Effector memory CD8-positive, alpha-beta T cell (primary cell): ENCODE results near the gene EFL1.

Source experiments
- ATAC-seq: fragments of 150-1000 bp; cut with Tn5 transposase; replicated peaks from 2 replicates; pipeline ENCODE4 v1.10.0; 2021; ENCODE audit warnings: mild to moderate bottlenecking, moderate library complexity
- DNase-seq, 3 experiments: peaks; one replicate each; pipeline ENCODE4 v3.0.0; 2021
- H3K27ac Mint-ChIP-seq, 2 donors: one replicate each; pipeline ENCODE4 v1.8.0; 2022; ENCODE audit warnings: mild to moderate bottlenecking in 2 of 2, mixed read lengths in 2 of 2, moderate library complexity in 2 of 2
- H3K27me3 Mint-ChIP-seq, 2 donors: one replicate each; pipeline ENCODE4 v1.8.0; 2022; ENCODE audit warnings: mixed read lengths in 2 of 2
- H3K36me3 Mint-ChIP-seq: one replicate; pipeline ENCODE4 v1.8.0; 2022; ENCODE audit warnings: mild to moderate bottlenecking, moderate library complexity, mixed read lengths; ENCODE audit not compliant: insufficient read depth
- H3K4me1 Mint-ChIP-seq, 2 donors: one replicate each; pipeline ENCODE4 v1.8.0; 2022; ENCODE audit warnings: low read depth in 2 of 2, mixed read lengths in 2 of 2
- H3K4me3 Mint-ChIP-seq, 2 donors: one replicate each; pipeline ENCODE4 v1.8.0; 2022; ENCODE audit warnings: mild to moderate bottlenecking in 2 of 2, mixed read lengths in 2 of 2, moderate library complexity in 2 of 2
- H3K9me3 Mint-ChIP-seq, 2 donors: one replicate each; pipeline ENCODE4 v1.8.0; 2022; ENCODE audit warnings: mixed read lengths in 2 of 2

Gene EFL1

DNA sequence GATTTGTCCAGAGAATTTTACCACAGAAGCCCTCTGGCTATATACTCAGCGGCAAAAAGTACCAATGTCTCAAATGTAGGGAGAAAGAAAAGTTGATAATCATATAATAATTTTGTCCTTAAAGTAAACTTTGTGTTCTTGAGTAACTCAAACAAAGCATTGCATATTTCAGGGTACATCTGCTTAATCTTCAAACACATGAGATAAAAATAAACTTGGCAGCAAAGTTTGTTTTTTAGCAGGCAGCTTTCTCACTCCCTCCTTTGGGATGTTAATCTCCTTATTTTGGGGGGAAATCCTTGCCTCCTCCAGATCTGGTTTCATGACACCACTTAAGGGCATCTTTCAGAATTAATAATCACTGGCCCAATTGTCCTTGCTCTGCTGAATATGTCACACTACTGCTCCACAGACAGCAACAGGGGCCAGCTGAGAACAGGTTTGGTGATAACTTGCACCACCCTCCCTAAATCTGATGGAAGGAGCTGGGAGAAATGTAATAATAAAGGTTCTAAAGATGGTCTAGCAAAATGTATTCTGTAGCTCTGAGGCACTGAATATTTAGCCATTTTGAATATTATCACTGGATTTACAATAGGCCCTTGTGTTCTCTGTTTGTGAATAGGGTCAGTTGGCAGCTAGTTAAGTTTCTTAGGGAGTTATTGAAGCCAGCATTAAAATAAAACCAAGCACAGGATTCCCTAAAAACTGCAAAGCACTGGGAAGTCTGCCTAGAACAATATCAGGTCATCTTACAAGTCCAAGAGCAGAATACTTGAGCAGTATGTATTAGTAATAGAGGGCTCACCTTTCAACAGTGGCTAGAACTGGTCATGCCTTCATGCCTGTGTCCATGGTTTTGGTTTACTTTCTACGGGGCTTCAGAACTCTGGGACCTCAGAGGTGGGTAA, 79.2 kb downstream of the EFL1 start:
- H3K4me3 Mint-ChIP-seq = no peak overlapping the region
- DNase-seq (no peak), ATAC-seq (no peak)

DNA sequence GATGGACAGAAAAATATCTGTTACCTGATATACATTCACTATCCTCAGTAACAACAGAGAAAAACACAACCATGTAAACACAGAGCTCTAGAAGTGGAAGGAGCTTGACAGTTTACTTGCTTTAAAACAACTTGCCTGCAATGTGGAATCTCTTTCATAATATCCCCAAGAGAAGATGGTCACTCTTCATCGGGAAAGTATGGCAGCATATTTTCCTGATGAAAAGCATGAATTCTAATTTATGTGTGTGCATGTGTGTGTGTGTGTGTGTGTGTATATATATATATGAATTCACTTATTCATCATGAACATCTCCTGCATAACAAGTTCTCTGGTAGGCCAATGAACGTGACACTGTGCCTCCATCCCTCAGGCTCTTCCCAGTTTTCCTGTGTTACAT, 81.2 kb downstream of the EFL1 start:
- no peaks in the 10 kb centered on the region for H3K27me3 Mint-ChIP-seq
- no peaks in the 10 kb centered on the region for H3K9me3 Mint-ChIP-seq
- no peak overlapping the region for H3K4me3 Mint-ChIP-seq
- ATAC-seq (no peak), DNase-seq (no peak)
- peak overlapping the region in 1 of 2 donors; percentile 57 for H3K27ac Mint-ChIP-seq
- peaks cover 7% of the 10 kb centered on the region for H3K36me3 Mint-ChIP-seq
- H3K4me1 Mint-ChIP-seq = peaks cover 1 to 15% of the 10 kb centered on the region in 2 donors

More for the DNA sequence above, 79.2 kb downstream of the EFL1 start:
- H3K4me1 Mint-ChIP-seq = peaks cover 0 to under 1% of the 10 kb centered on the region in 2 donors
- H3K27ac Mint-ChIP-seq = no peak overlapping the region
- peaks cover 7% of the 10 kb centered on the region for H3K36me3 Mint-ChIP-seq
- no peaks in the 10 kb centered on the region for H3K9me3 Mint-ChIP-seq
- no peaks in the 10 kb centered on the region for H3K27me3 Mint-ChIP-seq

DNA sequence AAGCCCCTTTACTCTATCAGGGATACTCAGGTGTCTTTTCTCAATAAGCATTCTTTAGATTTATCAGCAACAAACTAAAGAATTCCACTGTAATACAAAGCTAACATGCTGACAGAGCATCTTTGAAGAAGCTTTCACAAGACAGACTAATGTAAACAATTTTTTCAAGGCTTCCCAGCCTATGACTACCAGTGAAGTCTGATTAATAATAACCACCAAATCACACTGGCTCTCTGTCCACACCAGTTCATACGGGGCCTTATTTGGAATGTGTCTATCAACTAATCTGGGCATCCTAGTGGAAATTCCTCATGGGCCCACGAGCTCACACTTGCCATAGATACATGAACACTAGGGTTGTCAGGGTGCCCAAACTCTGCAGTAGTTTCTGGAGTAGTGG, 84.5 kb downstream of the EFL1 start:
- DNase-seq (no peak), ATAC-seq (no peak)
- Mint-ChIP-seq H3K4me3 (no peak overlapping the region), H3K27ac (peak overlapping the region in 1 of 2 donors; percentile 27), H3K27me3 (no peaks in the 10 kb centered on the region), H3K36me3 (peaks cover 7% of the 10 kb centered on the region), H3K4me1 (peaks cover 1 to 15% of the 10 kb centered on the region in 2 donors), H3K9me3 (no peaks in the 10 kb centered on the region)

DNA sequence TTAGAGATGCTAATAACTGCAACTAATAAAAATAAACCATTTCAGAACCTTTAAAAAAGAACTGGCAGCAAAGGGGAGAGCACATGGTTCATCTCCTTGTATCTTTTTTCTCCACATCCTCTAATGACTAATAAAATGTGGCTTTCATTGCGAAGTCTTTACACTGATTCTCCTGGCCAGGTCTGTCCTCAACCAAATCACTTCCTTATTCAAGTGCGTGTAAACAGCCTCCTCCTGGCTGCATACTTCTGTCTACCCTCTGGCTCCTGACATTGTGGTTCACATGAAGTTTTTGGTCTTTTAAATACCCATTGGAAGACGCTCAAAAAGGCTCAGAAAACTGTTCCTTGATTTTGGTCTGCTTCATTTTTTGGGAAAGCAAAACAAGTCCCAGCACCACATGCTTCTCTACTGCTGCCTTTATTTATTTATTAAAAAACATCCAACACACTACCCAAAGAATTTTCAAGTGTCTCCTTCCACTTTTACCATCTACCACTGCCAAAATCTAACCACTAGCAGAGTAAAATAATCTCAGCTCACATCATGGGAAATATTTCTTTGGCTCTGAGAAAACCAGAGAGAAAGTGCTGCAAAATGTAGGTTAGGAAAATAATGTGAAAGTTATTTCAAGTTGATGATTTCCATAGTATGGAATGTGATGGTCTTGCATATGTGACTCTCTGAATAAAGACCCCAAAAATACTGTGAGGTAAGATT, 85.1 kb downstream of the EFL1 start:
- no peak for DNase-seq
- ATAC-seq = no peak
- Mint-ChIP-seq H3K4me1 (peaks cover 1 to 15% of the 10 kb centered on the region in 2 donors), H3K9me3 (no peaks in the 10 kb centered on the region), H3K27ac (peak overlapping the region in 1 of 2 donors; percentile 27), H3K36me3 (peaks cover 7% of the 10 kb centered on the region), H3K27me3 (no peaks in the 10 kb centered on the region), H3K4me3 (no peak overlapping the region)

DNA sequence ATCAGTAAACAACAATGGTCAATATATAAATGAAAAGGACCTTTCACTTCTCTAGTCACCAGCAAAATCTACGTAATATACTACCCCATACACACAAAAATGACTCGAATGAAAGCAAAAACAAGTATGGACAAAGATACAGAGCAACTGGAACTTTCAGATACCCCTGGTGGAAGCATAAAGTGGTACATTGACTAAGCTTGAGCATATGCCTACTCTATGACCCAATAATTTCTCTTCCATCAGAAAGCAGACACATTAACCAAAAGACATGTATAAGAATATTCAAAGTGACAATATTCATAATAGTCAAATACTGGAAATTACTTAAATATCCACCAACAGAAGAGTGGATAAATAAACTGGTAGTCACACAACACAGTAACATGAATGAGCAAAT, 86.0 kb downstream of the EFL1 start:
- no peak for ATAC-seq
- peaks cover under 1% of the 10 kb centered on the region for H3K36me3 Mint-ChIP-seq

DNA sequence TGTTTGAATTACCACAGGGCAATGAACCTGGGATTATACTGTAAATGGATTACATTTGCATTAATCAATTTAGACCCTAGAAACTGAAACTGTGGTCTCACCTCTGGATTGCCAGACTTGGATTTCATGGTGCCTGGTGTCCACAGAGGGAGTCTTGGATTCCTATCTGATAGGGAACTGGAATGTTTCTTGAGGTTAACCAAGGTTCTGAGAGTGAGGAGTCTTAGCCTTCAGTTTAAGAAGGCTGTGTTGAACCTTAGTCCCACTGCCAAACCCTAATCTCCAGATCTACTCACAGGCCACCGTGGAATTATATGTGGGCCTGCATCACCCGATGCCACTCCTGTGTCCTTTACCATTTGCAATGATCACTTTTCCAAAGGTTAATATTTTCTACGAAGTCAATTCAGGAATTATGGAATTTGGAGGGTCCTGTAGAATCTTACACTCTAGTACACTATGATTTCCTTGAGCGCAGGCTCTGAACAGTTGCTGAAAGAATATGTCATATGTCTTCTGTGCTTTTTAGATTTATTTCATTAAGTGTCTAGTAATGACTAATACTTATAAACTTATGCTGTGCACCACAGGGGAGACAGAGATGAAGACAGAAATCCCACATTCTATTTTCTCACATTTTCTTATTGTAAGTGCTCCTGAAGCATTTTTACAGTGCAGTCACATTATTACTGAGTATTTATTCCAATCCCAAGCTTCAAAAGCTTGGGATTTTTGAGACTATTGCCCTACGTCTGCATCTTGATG, 87.9 kb downstream of the EFL1 start:
- DNase-seq = no peak
- H3K27me3 Mint-ChIP-seq = no peaks in the 10 kb centered on the region
- no peaks in the 10 kb centered on the region for H3K36me3 Mint-ChIP-seq
- H3K27ac Mint-ChIP-seq = no peak overlapping the region
- no peaks in the 10 kb centered on the region for H3K9me3 Mint-ChIP-seq
- ATAC-seq = no peak
- peaks cover 1 to 15% of the 10 kb centered on the region in 2 donors for H3K4me1 Mint-ChIP-seq
- H3K4me3 Mint-ChIP-seq = no peak overlapping the region

More for the DNA sequence above, 86.0 kb downstream of the EFL1 start:
- H3K27me3 Mint-ChIP-seq = no peaks in the 10 kb centered on the region
- H3K4me1 Mint-ChIP-seq = peaks cover 1 to 15% of the 10 kb centered on the region in 2 donors
- DNase-seq = no peak
- no peak overlapping the region for H3K4me3 Mint-ChIP-seq
- no peak overlapping the region for H3K27ac Mint-ChIP-seq
- no peaks in the 10 kb centered on the region for H3K9me3 Mint-ChIP-seq

DNA sequence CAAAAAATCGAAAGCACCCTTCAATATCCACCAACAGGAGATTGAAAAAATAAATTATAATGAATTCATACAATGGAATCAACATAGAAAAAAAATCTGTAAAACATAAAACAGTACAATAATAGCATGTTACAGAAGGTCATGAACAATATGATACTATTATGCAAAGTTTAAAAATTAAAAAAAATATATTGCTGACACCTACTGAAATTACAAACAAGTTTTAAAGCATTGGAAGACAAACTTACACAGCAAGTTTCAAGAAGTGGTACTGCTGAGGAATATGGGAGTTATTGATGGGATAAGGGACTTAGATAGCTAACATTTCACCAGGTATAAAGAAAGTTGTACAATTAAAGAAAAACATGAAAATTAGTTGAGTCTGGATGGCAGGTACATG, 89.4 kb downstream of the EFL1 start:
- H3K4me3 Mint-ChIP-seq = no peak overlapping the region
- H3K4me1 Mint-ChIP-seq = peaks cover 1 to 12% of the 10 kb centered on the region in 2 donors
- H3K36me3 Mint-ChIP-seq = no peaks in the 10 kb centered on the region
- no peaks in the 10 kb centered on the region for H3K27me3 Mint-ChIP-seq
- H3K27ac Mint-ChIP-seq = no peak overlapping the region
- DNase-seq = no peak
- ATAC-seq = no peak
- H3K9me3 Mint-ChIP-seq = no peaks in the 10 kb centered on the region

DNA sequence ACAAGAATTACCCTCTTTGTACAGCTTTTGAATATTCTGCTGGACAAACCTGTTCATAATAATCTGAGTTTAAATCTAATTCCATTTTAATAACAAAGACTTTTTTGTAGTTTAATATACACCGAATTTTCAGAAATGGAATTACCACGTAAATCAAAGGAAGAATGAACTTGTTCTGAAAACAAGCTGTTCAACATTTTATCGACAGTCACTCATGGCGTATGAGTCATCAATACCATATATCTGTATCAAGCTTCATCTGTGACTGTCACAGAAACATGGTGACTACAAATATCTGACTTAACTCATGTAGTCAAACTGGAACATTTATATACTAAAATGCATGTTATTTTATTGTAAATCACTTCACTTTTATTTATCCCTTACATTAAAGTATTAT, 90.0 kb downstream of the EFL1 start:
- H3K9me3 Mint-ChIP-seq = no peaks in the 10 kb centered on the region
- no peaks in the 10 kb centered on the region for H3K36me3 Mint-ChIP-seq
- no peak overlapping the region for H3K27ac Mint-ChIP-seq
- no peak overlapping the region for H3K4me3 Mint-ChIP-seq
- ATAC-seq (no peak), DNase-seq (no peak)
- H3K4me1 Mint-ChIP-seq = peaks cover 1 to 6% of the 10 kb centered on the region in 2 donors
- no peaks in the 10 kb centered on the region for H3K27me3 Mint-ChIP-seq

DNA sequence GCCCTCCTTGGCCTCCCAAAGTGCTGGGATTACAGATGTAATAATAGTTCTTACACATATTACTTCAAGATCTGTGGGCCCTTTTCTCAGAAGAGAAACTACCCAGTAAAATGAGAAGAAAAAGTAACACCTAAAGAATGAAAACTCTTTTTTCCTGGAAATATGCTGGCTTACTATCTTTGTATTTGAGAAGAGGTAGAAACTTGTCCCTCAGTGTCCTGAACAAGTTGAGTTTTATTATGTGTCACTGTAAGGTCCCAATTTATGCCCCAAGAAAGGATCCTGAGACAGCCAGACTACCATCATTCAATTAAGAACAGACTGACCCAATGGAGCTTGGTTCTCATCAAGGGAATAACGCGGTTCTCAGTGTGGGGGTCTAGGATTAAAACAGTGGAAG, 93.8 kb downstream of the EFL1 start:
- Mint-ChIP-seq H3K4me1 (peaks cover 0 to 2% of the 10 kb centered on the region in 2 donors), H3K9me3 (no peaks in the 10 kb centered on the region), H3K27me3 (no peaks in the 10 kb centered on the region), H3K36me3 (no peaks in the 10 kb centered on the region), H3K27ac (no peak overlapping the region), H3K4me3 (no peak overlapping the region)
- no peak for DNase-seq
- ATAC-seq = no peak

DNA sequence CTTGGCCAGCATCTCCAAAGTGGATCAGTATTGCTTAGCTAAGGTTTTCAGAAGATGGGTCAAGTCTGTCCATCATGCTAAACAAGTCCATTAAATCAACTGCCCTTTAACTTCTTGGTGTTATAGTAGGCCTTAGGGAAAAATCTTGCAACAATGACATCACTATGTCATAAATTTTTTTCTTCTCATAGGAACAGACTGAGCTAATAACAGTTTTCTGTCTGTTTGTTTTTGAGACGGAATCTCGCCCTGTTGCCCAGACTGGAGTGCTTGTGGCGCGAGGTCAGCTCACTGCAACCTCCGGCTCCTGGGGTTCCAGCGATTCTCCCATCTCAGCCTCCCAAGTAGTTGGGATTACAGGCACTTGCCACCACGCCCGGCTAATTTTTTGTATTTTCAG, 94.2 kb downstream of the EFL1 start:
- peaks cover 0 to 2% of the 10 kb centered on the region in 2 donors for H3K4me1 Mint-ChIP-seq
- no peak overlapping the region for H3K27ac Mint-ChIP-seq
- DNase-seq (no peak), ATAC-seq (no peak)
- no peaks in the 10 kb centered on the region for H3K36me3 Mint-ChIP-seq
- H3K9me3 Mint-ChIP-seq = no peaks in the 10 kb centered on the region
- H3K4me3 Mint-ChIP-seq = no peak overlapping the region
- H3K27me3 Mint-ChIP-seq = no peaks in the 10 kb centered on the region

DNA sequence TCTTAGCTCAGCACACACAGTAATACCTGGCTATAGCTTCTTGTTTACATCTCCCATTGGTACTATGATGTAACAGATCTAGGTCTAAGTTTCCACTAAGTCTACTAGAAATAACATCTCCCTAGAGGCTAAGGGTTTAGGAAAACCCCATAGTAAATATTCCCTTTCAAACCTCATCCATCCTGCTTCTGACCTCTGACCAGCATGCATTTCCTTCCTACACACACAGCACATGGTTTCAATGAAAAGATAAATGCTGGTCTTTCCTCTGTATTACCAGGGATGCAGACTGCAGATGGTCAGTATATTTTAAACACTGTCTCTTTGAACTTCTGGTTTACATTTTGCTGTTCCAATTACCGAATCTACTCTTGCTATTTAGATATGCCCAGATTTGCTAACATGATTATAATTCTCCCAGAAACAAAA, 96.6 kb downstream of the EFL1 start:
- peaks cover 1% of the 10 kb centered on the region for H3K36me3 Mint-ChIP-seq
- no peak for ATAC-seq
- no peak overlapping the region for H3K27ac Mint-ChIP-seq
- no peaks in the 10 kb centered on the region for H3K27me3 Mint-ChIP-seq
- no peak for DNase-seq
- H3K4me1 Mint-ChIP-seq = peaks cover 0 to 2% of the 10 kb centered on the region in 2 donors
- no peaks in the 10 kb centered on the region for H3K9me3 Mint-ChIP-seq
- no peak overlapping the region for H3K4me3 Mint-ChIP-seq

DNA sequence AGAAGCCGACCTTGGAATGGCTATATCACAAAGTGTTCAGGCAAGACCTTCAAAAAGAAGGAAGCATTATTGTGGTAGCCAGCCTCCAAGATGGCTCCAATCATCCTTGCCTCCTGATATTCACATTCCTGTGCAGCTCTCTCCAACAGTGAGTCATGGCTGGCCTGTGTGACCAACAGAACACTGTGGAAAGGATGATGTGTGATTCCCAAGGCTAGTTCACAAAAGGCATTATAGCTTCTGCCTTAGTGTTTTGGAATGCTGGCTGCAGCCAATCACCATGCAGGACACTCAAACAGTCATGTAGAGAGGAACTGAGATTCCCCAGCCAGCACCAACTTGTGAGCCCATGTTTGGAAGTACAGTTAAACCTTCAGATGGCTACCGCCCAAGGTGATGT, 102.6 kb downstream of the EFL1 start:
- DNase-seq (no peak), ATAC-seq (no peak)
- Mint-ChIP-seq H3K9me3 (no peaks in the 10 kb centered on the region), H3K4me1 (no peaks in the 10 kb centered on the region), H3K4me3 (no peak overlapping the region), H3K27ac (no peak overlapping the region), H3K36me3 (peaks cover 22% of the 10 kb centered on the region), H3K27me3 (no peaks in the 10 kb centered on the region)

DNA sequence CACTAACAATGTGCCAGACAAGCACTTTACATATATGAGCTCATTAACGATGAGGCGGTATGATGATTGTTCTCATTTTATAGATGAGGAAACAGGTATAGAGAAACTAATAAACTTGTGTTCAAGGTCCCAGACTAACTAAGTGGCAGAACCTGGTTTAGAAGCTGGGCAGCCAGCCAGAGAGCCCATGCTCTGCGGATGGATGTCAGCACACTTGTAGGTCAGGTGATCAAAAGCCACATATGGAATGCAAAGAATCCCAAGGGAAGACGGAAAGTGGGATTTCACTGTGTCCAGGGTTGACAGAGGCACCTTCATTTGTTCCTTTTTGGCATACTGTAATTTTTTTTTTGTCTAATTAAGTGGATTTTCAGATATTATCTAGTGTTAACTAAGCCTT, 103.7 kb downstream of the EFL1 start:
- no peak for DNase-seq
- Mint-ChIP-seq H3K4me1 (no peaks in the 10 kb centered on the region), H3K27ac (no peak overlapping the region), H3K27me3 (no peaks in the 10 kb centered on the region), H3K9me3 (no peaks in the 10 kb centered on the region), H3K36me3 (peaks cover 22% of the 10 kb centered on the region), H3K4me3 (no peak overlapping the region)
- no peak for ATAC-seq
